ENCODE data around the gene ATXN10. TPM values are rescaled to one million over a fixed set of nuclear protein-coding genes. Genes with fewer than 3 reads are reported as not detected.

ATXN10 gene
- total and polyA plus RNA-seq, 2 of the 13 experiments (the other 11 are each of a cell fraction or from before 2014, with no cell fraction given): 60.1 to 194 TPM

- in situ Hi-C loops (cut with HindIII; ENCODE audit: extremely low pct_ligation_motif_present, low pct_unique_long_range_greater_than_20kb) (no loop called here), intact Hi-C loops (cut with micrococcal nuclease; ENCODE audit: unreplicated experiment) (no loop called here)
- Histone ChIP-seq H3K4me1 (ENCODE audit: insufficient read depth, low read length) (no peaks in the 10 kb centered on the region), H3K9ac (ENCODE audit: insufficient read depth, low read depth, low read length) (no peak overlapping the region), H3K36me3 (replicated peaks in 1 of 2; ENCODE audit: control insufficient read depth in 1 of 2, insufficient read depth in 2 of 2, low read length in 2 of 2) (no peaks in the 10 kb centered on the region), H3K9me3 (ENCODE audit: low read length) (no peaks in the 10 kb centered on the region), H3K79me2 (ENCODE audit: insufficient read depth, low read length) (no peaks in the 10 kb centered on the region), H3K27me3 (ENCODE audit: control insufficient read depth in 1 of 2, insufficient read depth in 2 of 2, low read length in 2 of 2) (peaks cover 14 to 62% of the 10 kb centered on the region in 2 experiments), H3K4me3 (replicated peaks in 1 of 3; ENCODE audit: insufficient read depth in 1 of 3, low read depth in 2 of 3, low read length in 3 of 3) (no peak overlapping the region), H2AFZ (ENCODE audit: low read length) (no peak overlapping the region), H3K4me2 (ENCODE audit: low read depth, low read length) (no peak overlapping the region), H3K27ac (ENCODE audit: extremely low read length, insufficient read depth, low read length) (no peak overlapping the region), H4K20me1 (ENCODE audit: insufficient read depth, low read length) (no peaks in the 10 kb centered on the region)
- ATAC-seq (no peak), DNase-seq (ENCODE audit: low spot score) (no peak), FAIRE-seq (no peak)
- 46% methylated on average over 18 of the region's 27 CpGs for WGBS (ENCODE audit: low lambda C conversion rate)
- POLR2A ChIA-PET: no interaction called here
- TF ChIP-seq HNRNPL (IDR thresholded peaks at IDR 0.05; ENCODE audit: low read depth, low read length) (0 out of 2 replicates have a peak, but pooled peaks have one; percentile 29), PLRG1 (conservative IDR thresholded peaks at IDR 0.05) (no peak)
- CTCF ChIA-PET (ENCODE audit: low intra/inter-chr PET ratio, low total read pairs): no interaction called here
- no TSS peak for BruUV-seq (replicated peaks)
These were observed 216.8 kb downstream of the ATXN10 start for GRCh38 chr22:45888221-45889092.

GRCh38 chr22:45889093-45889538 lies 217.5 kb downstream of the ATXN10 start:
- CTCF ChIA-PET (ENCODE audit: low intra/inter-chr PET ratio, low total read pairs): no interaction called here
- Histone ChIP-seq H2AFZ (ENCODE audit: low read length) (no peak overlapping the region), H3K4me2 (ENCODE audit: low read depth, low read length) (no peak overlapping the region), H3K27me3 (ENCODE audit: control insufficient read depth in 1 of 2, insufficient read depth in 2 of 2, low read length in 2 of 2) (peaks cover 14 to 62% of the 10 kb centered on the region in 2 experiments), H4K20me1 (ENCODE audit: insufficient read depth, low read length) (no peaks in the 10 kb centered on the region), H3K4me1 (ENCODE audit: insufficient read depth, low read length) (no peaks in the 10 kb centered on the region), H3K9me3 (ENCODE audit: low read length) (no peaks in the 10 kb centered on the region), H3K79me2 (ENCODE audit: insufficient read depth, low read length) (no peaks in the 10 kb centered on the region), H3K36me3 (replicated peaks in 1 of 2; ENCODE audit: control insufficient read depth in 1 of 2, insufficient read depth in 2 of 2, low read length in 2 of 2) (no peaks in the 10 kb centered on the region), H3K9ac (ENCODE audit: insufficient read depth, low read depth, low read length) (no peak overlapping the region), H3K27ac (ENCODE audit: extremely low read length, insufficient read depth, low read length) (no peak overlapping the region), H3K4me3 (replicated peaks in 1 of 3; ENCODE audit: insufficient read depth in 1 of 3, low read depth in 2 of 3, low read length in 3 of 3) (no peak overlapping the region)
- POLR2A ChIA-PET: no interaction called here
- DNase-seq (ENCODE audit: low spot score): no peak
- FAIRE-seq: no peak
- in situ Hi-C loops (cut with HindIII; ENCODE audit: extremely low pct_ligation_motif_present, low pct_unique_long_range_greater_than_20kb): no loop called here
- WGBS (ENCODE audit: low lambda C conversion rate): 57% methylated on average over 2 of the region's 10 CpGs
- intact Hi-C loops (cut with micrococcal nuclease; ENCODE audit: unreplicated experiment): no loop called here
- TF ChIP-seq ZNF816 (CRISPR knock-in tag; IDR thresholded peaks at IDR 0.05; ENCODE audit: borderline replicate concordance): no peak
- TF ChIP-seq ZNF138 (CRISPR knock-in tag; IDR thresholded peaks at IDR 0.05; ENCODE audit: low read depth): no peak
- TF ChIP-seq KDM5B (CRISPR knock-in tag; IDR thresholded peaks at IDR 0.05; ENCODE audit: borderline replicate concordance): no peak
- 0 out of 2 replicates have a peak, but pooled peaks have one; percentile 1 for TF ChIP-seq HNRNPL (IDR thresholded peaks at IDR 0.05; ENCODE audit: low read depth, low read length)
- BruUV-seq (replicated peaks): no TSS peak
- ATAC-seq: no peak; the same call in 2 of the 3 replicates

All from HepG2 (cell line).